HEK293 (cell line): Measurements from ENCODE around the gene NMNAT1.

Source experiments
- ZBTB17 ChIP-seq: fragments of 450-650 bp; formaldehyde crosslinking; IDR thresholded peaks from 2 replicates; pipeline ENCODE4 v1.5.1; 2016; ENCODE audit warnings: missing biosample characterization, missing genetic modification characterization
- ZBTB21 ChIP-seq: fragments of 450-650 bp; formaldehyde crosslinking; IDR thresholded peaks from 2 replicates; pipeline ENCODE4 v1.5.1; 2017; ENCODE audit warnings: missing biosample characterization, missing genetic modification characterization
- ZFP41 ChIP-seq: fragments of 450-650 bp; formaldehyde crosslinking; IDR thresholded peaks from 2 replicates; pipeline ENCODE4 v1.5.1; 2016; ENCODE audit warnings: missing biosample characterization, missing genetic modification characterization, borderline replicate concordance
- ZNF121 ChIP-seq: fragments of 450-650 bp; formaldehyde crosslinking; IDR thresholded peaks from 2 replicates; pipeline ENCODE4 v1.5.1; 2016; ENCODE audit warnings: missing biosample characterization, missing genetic modification characterization
- ZNF274 ChIP-seq, 2 experiments: fragments of 200-500 bp in 1 of 2; fragments of 450-650 bp in 1 of 2; sonication (Bioruptor generic) in 1 of 2; formaldehyde crosslinking in 1 of 2; IDR thresholded peaks; 2 replicates each; pipeline versions ENCODE4 v1.5.1 to v1.6.1; 2014 to 2016; ENCODE audit warnings: borderline replicate concordance in 1 of 2, inconsistent platforms in 1 of 2, low read length in 1 of 2, missing biosample characterization in 1 of 2, missing genetic modification characterization in 1 of 2
- ZNF555 ChIP-seq: fragments of 450-650 bp; formaldehyde crosslinking; conservative IDR thresholded peaks from 2 replicates; pipeline ENCODE4 v1.5.1; 2017; ENCODE audit warnings: missing biosample characterization, mild to moderate bottlenecking, missing genetic modification characterization, inconsistent platforms
- TF ChIP-seq, protein P1 (sequence below): fragments of 450-650 bp; formaldehyde crosslinking; IDR thresholded peaks from 2 replicates; pipeline ENCODE4 v1.5.1; 2016; ENCODE audit warnings: missing biosample characterization, missing genetic modification characterization
- TF ChIP-seq, protein P2 (sequence below): fragments of 450-650 bp; formaldehyde crosslinking; IDR thresholded peaks from 2 replicates; pipeline ENCODE4 v1.5.1; 2016; ENCODE audit warnings: missing biosample characterization, missing genetic modification characterization

DNA sequence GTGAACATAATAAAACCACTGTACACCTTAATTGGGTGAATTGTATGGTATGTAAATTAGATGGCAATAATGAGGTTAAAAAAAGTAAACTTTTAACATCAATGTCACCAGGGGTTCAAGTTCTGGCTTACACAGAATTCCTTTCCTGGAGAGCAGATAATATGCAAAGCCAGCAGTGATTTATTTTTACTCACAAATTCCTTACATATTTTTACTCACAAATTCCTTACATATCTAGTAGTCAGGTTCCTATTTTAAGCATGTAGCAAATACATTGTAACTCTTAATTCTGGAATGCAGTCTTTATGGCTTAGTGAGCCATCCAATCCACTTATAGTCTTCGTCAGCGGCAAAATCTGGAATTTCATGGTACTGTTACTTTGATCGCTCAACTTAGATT lies 88.2 kb downstream of the NMNAT1 start:
- TF ChIP-seq ZFP41 (tag by site-specific recombination) (no peak), ZBTB17 (tag by site-specific recombination) (no peak), ZNF274 (IDR thresholded peaks at IDR 0.05; ENCODE audit: low read length) (no peak), ZNF274 (tag by site-specific recombination; IDR thresholded peaks at IDR 0.05; ENCODE audit: borderline replicate concordance) (no peak), ZNF555 (tag by site-specific recombination) (no peak), ZBTB21 (tag by site-specific recombination) (no peak), ZNF121 (tag by site-specific recombination) (no peak)
- TF ChIP-seq, protein P1, sequence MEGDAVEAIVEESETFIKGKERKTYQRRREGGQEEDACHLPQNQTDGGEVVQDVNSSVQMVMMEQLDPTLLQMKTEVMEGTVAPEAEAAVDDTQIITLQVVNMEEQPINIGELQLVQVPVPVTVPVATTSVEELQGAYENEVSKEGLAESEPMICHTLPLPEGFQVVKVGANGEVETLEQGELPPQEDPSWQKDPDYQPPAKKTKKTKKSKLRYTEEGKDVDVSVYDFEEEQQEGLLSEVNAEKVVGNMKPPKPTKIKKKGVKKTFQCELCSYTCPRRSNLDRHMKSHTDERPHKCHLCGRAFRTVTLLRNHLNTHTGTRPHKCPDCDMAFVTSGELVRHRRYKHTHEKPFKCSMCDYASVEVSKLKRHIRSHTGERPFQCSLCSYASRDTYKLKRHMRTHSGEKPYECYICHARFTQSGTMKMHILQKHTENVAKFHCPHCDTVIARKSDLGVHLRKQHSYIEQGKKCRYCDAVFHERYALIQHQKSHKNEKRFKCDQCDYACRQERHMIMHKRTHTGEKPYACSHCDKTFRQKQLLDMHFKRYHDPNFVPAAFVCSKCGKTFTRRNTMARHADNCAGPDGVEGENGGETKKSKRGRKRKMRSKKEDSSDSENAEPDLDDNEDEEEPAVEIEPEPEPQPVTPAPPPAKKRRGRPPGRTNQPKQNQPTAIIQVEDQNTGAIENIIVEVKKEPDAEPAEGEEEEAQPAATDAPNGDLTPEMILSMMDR (tag by site-specific recombination), result no peak
- TF ChIP-seq, protein P2, sequence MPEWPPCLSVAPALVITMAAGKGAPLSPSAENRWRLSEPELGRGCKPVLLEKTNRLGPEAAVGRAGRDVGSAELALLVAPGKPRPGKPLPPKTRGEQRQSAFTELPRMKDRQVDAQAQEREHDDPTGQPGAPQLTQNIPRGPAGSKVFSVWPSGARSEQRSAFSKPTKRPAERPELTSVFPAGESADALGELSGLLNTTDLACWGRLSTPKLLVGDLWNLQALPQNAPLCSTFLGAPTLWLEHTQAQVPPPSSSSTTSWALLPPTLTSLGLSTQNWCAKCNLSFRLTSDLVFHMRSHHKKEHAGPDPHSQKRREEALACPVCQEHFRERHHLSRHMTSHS, result no peak
